ENCODE results near the gene PAXX. TPM values are rescaled to one million over a fixed set of nuclear protein-coding genes. Genes with fewer than 3 reads are reported as not detected.

Gene PAXX
- total and polyA plus RNA-seq, 2 donors (not counting 1 experiment from before 2014, with no cell fraction given), result 74.8 to 167 TPM

DNA sequence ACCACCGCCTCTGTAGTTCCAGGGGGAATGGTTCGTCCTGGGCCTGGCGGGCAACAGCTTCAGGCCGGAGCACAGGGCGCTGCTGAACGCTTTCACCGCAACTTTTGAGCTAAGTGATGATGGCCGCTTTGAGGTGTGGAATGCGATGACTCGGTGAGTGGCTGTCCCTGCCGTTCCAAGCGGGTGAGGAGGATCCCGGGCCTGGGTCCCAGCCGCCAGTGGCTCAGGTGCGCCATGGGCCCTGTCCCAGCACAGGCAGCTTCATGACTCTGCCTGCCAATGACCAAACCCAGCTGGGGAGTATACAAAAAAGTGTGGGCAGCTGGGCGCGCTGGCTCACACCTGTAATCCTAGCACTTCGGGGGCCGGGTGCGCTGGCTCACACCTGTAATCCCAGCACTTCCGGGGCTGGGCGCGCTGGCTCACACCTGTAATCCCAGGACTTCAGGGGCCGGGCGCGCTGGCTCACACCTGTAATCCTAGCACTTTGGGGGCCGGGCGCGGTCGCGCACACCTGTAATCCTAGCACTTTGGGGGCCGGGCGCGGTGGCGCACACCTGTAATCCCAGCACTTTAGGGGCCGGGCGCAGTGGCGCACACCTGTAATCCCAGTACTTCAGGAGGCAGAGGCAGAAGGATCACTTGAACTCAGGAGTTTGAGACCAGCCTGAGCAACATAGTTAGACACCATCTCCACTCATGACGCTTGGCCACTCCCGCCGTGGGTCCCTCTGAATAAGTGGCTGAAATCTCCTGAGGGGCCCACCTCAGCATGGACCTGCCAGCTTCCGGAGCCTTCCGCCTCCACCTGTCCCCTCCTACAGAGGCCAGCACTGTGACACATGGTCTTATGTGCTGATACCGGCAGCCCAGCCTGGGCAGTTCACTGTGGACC lies 39.1 kb upstream of the PAXX start:
- Histone ChIP-seq H3K79me2 (ENCODE audit: control insufficient read depth, insufficient read depth, low read length) (no peaks in the 10 kb centered on the region), H3K9me3 (ENCODE audit: control extremely low read depth in 1 of 3, control insufficient read depth in 2 of 3, insufficient read depth in 1 of 3, low read length in 2 of 3) (no peaks in the 10 kb centered on the region), H3K4me1 (ENCODE audit: control insufficient read depth in 2 of 2, insufficient read depth in 2 of 2, low read length in 2 of 2) (peaks cover 8 to 10% of the 10 kb centered on the region in 2 donors), H3K9ac (ENCODE audit: low read length) (no peak overlapping the region), H3K4me2 (replicated peaks; ENCODE audit: low read depth, low read length, poor library complexity, severe bottlenecking) (no peak overlapping the region), H3K36me3 (replicated peaks in 1 of 2; ENCODE audit: control extremely low read depth in 1 of 2, control insufficient read depth in 1 of 2, extremely low read depth in 1 of 2, insufficient read depth in 2 of 2, low read length in 1 of 2) (no peaks in the 10 kb centered on the region), H3K27ac (ENCODE audit: low read length in 2 of 2) (no peak overlapping the region), H4K20me1 (ENCODE audit: control insufficient read depth, insufficient read depth, low read length, poor library complexity, severe bottlenecking) (no peaks in the 10 kb centered on the region), H3K27me3 (replicated peaks in 1 of 4; ENCODE audit: control extremely low read depth in 1 of 4, control insufficient read depth in 3 of 4, insufficient read depth in 4 of 4, low read length in 3 of 4) (peaks cover 0 to 2% (median 0%) of the 10 kb centered on the region in 4 experiments), H3K4me3 (ENCODE audit: control extremely low read depth in 1 of 5, extremely low read depth in 1 of 5, insufficient read depth in 1 of 5, low read depth in 2 of 5, low read length in 4 of 5) (no peak overlapping the region), H2AFZ (ENCODE audit: insufficient read depth, low read depth, low read length, poor library complexity, severe bottlenecking) (no peak overlapping the region)
- WGBS (ENCODE audit: insufficient coverage), result 94% methylated on average over 44 of the region's 44 CpGs
- intact Hi-C loops (cut with micrococcal nuclease), result no loop called here
- Mint-ChIP-seq H3K27me3 (no peaks in the 10 kb centered on the region), H3K27ac (peak overlapping the region; percentile 59), H3K4me3 (no peak overlapping the region), H3K9me3 (ENCODE audit: insufficient read depth) (no peaks in the 10 kb centered on the region), H3K4me1 (peaks cover 6% of the 10 kb centered on the region)
- ATAC-seq (ENCODE audit: low read depth) (no peak), DNase-seq (no peak)
- CTCF ChIA-PET, result no interaction called here
- POLR2A ChIA-PET, result no interaction called here
- TF ChIP-seq, protein P1, sequence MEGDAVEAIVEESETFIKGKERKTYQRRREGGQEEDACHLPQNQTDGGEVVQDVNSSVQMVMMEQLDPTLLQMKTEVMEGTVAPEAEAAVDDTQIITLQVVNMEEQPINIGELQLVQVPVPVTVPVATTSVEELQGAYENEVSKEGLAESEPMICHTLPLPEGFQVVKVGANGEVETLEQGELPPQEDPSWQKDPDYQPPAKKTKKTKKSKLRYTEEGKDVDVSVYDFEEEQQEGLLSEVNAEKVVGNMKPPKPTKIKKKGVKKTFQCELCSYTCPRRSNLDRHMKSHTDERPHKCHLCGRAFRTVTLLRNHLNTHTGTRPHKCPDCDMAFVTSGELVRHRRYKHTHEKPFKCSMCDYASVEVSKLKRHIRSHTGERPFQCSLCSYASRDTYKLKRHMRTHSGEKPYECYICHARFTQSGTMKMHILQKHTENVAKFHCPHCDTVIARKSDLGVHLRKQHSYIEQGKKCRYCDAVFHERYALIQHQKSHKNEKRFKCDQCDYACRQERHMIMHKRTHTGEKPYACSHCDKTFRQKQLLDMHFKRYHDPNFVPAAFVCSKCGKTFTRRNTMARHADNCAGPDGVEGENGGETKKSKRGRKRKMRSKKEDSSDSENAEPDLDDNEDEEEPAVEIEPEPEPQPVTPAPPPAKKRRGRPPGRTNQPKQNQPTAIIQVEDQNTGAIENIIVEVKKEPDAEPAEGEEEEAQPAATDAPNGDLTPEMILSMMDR (IDR thresholded peaks at IDR 0.05), result no peak
- no peak for TF ChIP-seq EZH2 (IDR thresholded peaks at IDR 0.05; ENCODE audit: borderline replicate concordance, insufficient read depth, low read depth, low read length, poor library complexity, severe bottlenecking)

DNA sequence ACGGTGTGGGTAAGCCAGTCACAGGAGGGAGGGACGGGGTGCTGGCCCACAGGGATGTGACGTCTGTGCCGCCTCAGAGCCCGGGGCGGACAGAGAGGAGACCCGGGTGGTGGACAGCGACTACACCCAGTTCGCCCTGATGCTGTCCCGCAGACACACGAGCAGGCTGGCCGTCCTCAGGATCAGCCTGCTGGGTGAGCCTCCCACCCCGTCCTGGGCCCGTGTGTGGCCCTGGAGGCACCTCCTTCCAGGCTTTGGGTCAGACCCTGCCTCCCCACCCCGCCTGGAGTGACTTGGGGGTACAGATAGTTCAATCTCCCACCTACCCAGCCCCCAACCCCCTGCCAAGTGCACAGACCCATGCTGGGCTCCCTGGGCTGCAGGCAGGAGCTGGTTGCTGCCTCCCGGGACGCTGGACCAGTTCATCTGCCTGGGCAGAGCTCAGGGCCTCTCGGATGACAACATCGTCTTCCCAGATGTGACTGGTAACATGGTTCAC lies 38.4 kb upstream of the PAXX start:
- no peak overlapping the region for H3K9ac ChIP-seq (ENCODE audit: low read length)
- WGBS (ENCODE audit: insufficient coverage), result 90% methylated on average over 18 of the region's 19 CpGs
- ATAC-seq (ENCODE audit: low read depth), result no peak
- no peaks in the 10 kb centered on the region for H3K36me3 ChIP-seq (replicated peaks in 1 of 2; ENCODE audit: control extremely low read depth in 1 of 2, control insufficient read depth in 1 of 2, extremely low read depth in 1 of 2, insufficient read depth in 2 of 2, low read length in 1 of 2)
- H3K27ac Mint-ChIP-seq, result no peak overlapping the region
- H3K9me3 Mint-ChIP-seq (ENCODE audit: insufficient read depth), result no peaks in the 10 kb centered on the region
- intact Hi-C loops (cut with micrococcal nuclease), result no loop called here
- peaks cover 5% of the 10 kb centered on the region for H3K4me1 Mint-ChIP-seq
- H3K4me3 Mint-ChIP-seq, result no peak overlapping the region
- no peak for DNase-seq
- peaks cover 0 to 2% (median 0%) of the 10 kb centered on the region in 4 experiments for H3K27me3 ChIP-seq (replicated peaks in 1 of 4; ENCODE audit: control extremely low read depth in 1 of 4, control insufficient read depth in 3 of 4, insufficient read depth in 4 of 4, low read length in 3 of 4)
- TF ChIP-seq, protein P1 (IDR thresholded peaks at IDR 0.05), result no peak
- no peak for TF ChIP-seq EZH2 (IDR thresholded peaks at IDR 0.05; ENCODE audit: borderline replicate concordance, insufficient read depth, low read depth, low read length, poor library complexity, severe bottlenecking)
- POLR2A ChIA-PET, result no interaction called here
- H4K20me1 ChIP-seq (ENCODE audit: control insufficient read depth, insufficient read depth, low read length, poor library complexity, severe bottlenecking), result no peaks in the 10 kb centered on the region
- H3K27me3 Mint-ChIP-seq, result no peaks in the 10 kb centered on the region
- H3K4me3 ChIP-seq (ENCODE audit: control extremely low read depth in 1 of 5, extremely low read depth in 1 of 5, insufficient read depth in 1 of 5, low read depth in 2 of 5, low read length in 4 of 5), result no peak overlapping the region
- H3K4me1 ChIP-seq (ENCODE audit: control insufficient read depth in 2 of 2, insufficient read depth in 2 of 2, low read length in 2 of 2), result peaks cover 8 to 10% of the 10 kb centered on the region in 2 donors
- H3K79me2 ChIP-seq (ENCODE audit: control insufficient read depth, insufficient read depth, low read length), result no peaks in the 10 kb centered on the region
- CTCF ChIA-PET, result no interaction called here
- H2AFZ ChIP-seq (ENCODE audit: insufficient read depth, low read depth, low read length, poor library complexity, severe bottlenecking), result no peak overlapping the region
- H3K4me2 ChIP-seq (replicated peaks; ENCODE audit: low read depth, low read length, poor library complexity, severe bottlenecking), result no peak overlapping the region
- H3K27ac ChIP-seq (ENCODE audit: low read length in 2 of 2), result no peak overlapping the region
- H3K9me3 ChIP-seq (ENCODE audit: control extremely low read depth in 1 of 3, control insufficient read depth in 2 of 3, insufficient read depth in 1 of 3, low read length in 2 of 3), result no peaks in the 10 kb centered on the region
